HEK293 (cell line): ENCODE measurements around the gene BDKRB2.

ENCODE experiments used
- BCL6B ChIP-seq: fragments of 450-650 bp; formaldehyde crosslinking; IDR thresholded peaks from 2 replicates; pipeline ENCODE4 v1.5.1; 2017; ENCODE audit warnings: missing biosample characterization, missing genetic modification characterization
- CTCF ChIP-seq: fragments of 450-650 bp; formaldehyde crosslinking; IDR thresholded peaks from 2 replicates; pipeline ENCODE4 v1.5.1; 2016; ENCODE audit warnings: missing biosample characterization, missing genetic modification characterization
- ZBTB26 ChIP-seq: fragments of 450-650 bp; formaldehyde crosslinking; optimal IDR thresholded peaks from 2 replicates; pipeline ENCODE3; 2016; ENCODE audit warnings: missing biosample characterization, mild to moderate bottlenecking, missing genetic modification characterization
- ZNF26 ChIP-seq: fragments of 450-650 bp; formaldehyde crosslinking; IDR thresholded peaks from 2 replicates; pipeline ENCODE4 v1.5.1; 2016; ENCODE audit warnings: missing biosample characterization, missing genetic modification characterization
- ZNF561 ChIP-seq: fragments of 450-650 bp; IDR thresholded peaks from 2 replicates; pipeline ENCODE4 v1.5.1; 2018; ENCODE audit warnings: missing biosample characterization, missing genetic modification characterization, borderline replicate concordance
- ZNF629 ChIP-seq: fragments of 450-650 bp; formaldehyde crosslinking; IDR thresholded peaks from 2 replicates; pipeline ENCODE4 v1.5.1; 2017; ENCODE audit warnings: missing biosample characterization, missing genetic modification characterization
- ZNF654 ChIP-seq: fragments of 450-650 bp; formaldehyde crosslinking; IDR thresholded peaks from 2 replicates; pipeline ENCODE4 v1.5.1; 2016; ENCODE audit warnings: low read depth, missing biosample characterization, missing genetic modification characterization
- ZNF777 ChIP-seq: fragments of 450-650 bp; formaldehyde crosslinking; IDR thresholded peaks from 2 replicates; pipeline ENCODE4 v1.5.1; 2017; ENCODE audit warnings: missing biosample characterization, missing genetic modification characterization, borderline replicate concordance
- ZNF830 ChIP-seq: fragments of 450-650 bp; IDR thresholded peaks from 2 replicates; pipeline ENCODE4 v1.5.0; 2018; ENCODE audit warnings: missing biosample characterization, missing genetic modification characterization, low read depth, mild to moderate bottlenecking, moderate library complexity

GRCh38 chr14:96215452-96216244, 11.0 kb downstream of the BDKRB2 start:
- TF ChIP-seq ZBTB26 (tag by site-specific recombination) (no peak), ZNF26 (tag by site-specific recombination) (no peak), ZNF830 (tag by site-specific recombination) (no peak), ZNF654 (tag by site-specific recombination) (no peak), ZNF629 (no peak), CTCF (tag by site-specific recombination) (no peak), ZNF561 (tag by site-specific recombination) (no peak), BCL6B (no peak), ZNF777 (tag by site-specific recombination) (no peak)
